Left ventricle myocardium inferior (tissue), 1 donor: ENCODE results near the gene PPARG. TPM values are rescaled to one million over a fixed set of nuclear protein-coding genes. Genes with fewer than 3 reads are reported as not detected.

Experiments
- DNase-seq: peaks from one replicate; pipeline ENCODE4 v3.0.0-alpha.2; 2020
- H3K27ac ChIP-seq: fragments of 200-600 bp; replicated peaks from 2 replicates; pipeline ENCODE4 v1.8.0; 2021
- H3K27me3 ChIP-seq: fragments of 200-600 bp; 2 replicates; pipeline ENCODE4 v1.8.0; 2021; ENCODE audit warnings: low read depth
- H3K36me3 ChIP-seq: fragments of 200-600 bp; 2 replicates; pipeline ENCODE4 v1.8.0; 2021
- H3K4me1 ChIP-seq: fragments of 200-600 bp; 2 replicates; pipeline ENCODE4 v1.8.0; 2021
- H3K4me3 ChIP-seq: fragments of 200-600 bp; 2 replicates; pipeline ENCODE4 v1.8.0; 2021; ENCODE audit warnings: mild to moderate bottlenecking, moderate library complexity
- H3K9me3 ChIP-seq: fragments of 200-600 bp; replicated peaks from 2 replicates; pipeline ENCODE4 v1.8.0; 2021
- intact Hi-C: fragments of 100-400 bp; cut with micrococcal nuclease; formaldehyde crosslinking; loops from one replicate; pipeline ENCODE4 v1.11.0; 2022
- total RNA-seq: library from RNA; stranded (reverse); fragmentation: NEBNext Ultra II Directional; extraction: Animal tissue kit (Norgen Biotek cat#: 25700); gene quantifications from one replicate; pipeline ENCODE4 v1.2.1, GENCODE V29; 2021
- TF ChIP-seq, protein P1 (sequence below): fragments of 200-600 bp; IDR thresholded peaks from 2 replicates; pipeline ENCODE4 v1.8.0; 2021; ENCODE audit warnings: antibody characterized with exemption, mild to moderate bottlenecking, borderline replicate concordance
- donor health status: DM: no; HTN: yes; CAD: no; lungs with severe emphysema.

The PPARG gene
- total RNA-seq, 1 donor from 2014 or later, result 15.6 TPM

DNA sequence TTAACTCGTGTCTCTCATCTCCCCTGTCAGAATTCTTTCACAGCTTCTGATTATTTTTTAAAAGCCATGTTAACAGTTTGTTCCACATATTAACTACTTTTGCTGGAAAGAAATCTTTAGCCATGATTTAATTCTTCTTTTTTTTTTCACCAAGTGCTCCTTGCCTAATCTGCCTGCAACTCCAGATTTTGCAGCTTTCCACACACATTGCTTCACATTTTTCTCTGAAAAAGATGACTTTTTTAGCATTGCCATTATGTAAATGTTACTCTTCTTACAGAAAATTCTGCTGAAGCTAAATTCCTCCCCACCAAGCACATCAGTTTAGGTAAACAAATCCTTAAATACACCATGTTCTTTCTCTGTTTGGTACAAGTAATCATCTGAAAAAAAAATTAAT lies 23.4 kb upstream of the PPARG start:
- no peak for DNase-seq
- TF ChIP-seq, protein P1, sequence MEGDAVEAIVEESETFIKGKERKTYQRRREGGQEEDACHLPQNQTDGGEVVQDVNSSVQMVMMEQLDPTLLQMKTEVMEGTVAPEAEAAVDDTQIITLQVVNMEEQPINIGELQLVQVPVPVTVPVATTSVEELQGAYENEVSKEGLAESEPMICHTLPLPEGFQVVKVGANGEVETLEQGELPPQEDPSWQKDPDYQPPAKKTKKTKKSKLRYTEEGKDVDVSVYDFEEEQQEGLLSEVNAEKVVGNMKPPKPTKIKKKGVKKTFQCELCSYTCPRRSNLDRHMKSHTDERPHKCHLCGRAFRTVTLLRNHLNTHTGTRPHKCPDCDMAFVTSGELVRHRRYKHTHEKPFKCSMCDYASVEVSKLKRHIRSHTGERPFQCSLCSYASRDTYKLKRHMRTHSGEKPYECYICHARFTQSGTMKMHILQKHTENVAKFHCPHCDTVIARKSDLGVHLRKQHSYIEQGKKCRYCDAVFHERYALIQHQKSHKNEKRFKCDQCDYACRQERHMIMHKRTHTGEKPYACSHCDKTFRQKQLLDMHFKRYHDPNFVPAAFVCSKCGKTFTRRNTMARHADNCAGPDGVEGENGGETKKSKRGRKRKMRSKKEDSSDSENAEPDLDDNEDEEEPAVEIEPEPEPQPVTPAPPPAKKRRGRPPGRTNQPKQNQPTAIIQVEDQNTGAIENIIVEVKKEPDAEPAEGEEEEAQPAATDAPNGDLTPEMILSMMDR, result no peak
- Histone ChIP-seq H3K27me3 (no peaks in the 10 kb centered on the region), H3K27ac (peak overlapping the region; percentile 4), H3K36me3 (no peaks in the 10 kb centered on the region), H3K4me3 (no peak overlapping the region), H3K9me3 (no peaks in the 10 kb centered on the region), H3K4me1 (peaks cover 17% of the 10 kb centered on the region)
- intact Hi-C loops, result no loop called here

DNA sequence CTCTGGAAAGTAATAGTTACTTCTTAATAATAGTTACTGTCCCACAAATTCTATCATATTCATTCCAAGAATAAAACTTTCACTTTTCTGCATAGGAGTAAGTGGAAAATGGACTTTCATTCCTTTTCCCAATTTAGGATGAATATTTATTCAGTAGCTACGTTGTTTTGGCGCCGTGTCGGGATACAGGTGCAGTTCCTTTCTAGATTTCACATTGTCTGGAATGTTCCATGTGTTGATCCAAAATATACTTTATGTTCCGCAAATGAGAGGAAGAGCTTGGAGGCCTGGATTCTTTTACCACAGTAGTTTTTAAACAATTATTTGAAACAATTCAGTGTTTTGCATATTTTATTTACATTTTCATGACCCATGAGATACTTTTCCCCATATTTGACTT lies 22.8 kb upstream of the PPARG start:
- intact Hi-C loops, result no loop called here
- H3K4me3 ChIP-seq, result no peak overlapping the region
- H3K36me3 ChIP-seq, result no peaks in the 10 kb centered on the region
- no peak overlapping the region for H3K27ac ChIP-seq
- H3K9me3 ChIP-seq, result no peaks in the 10 kb centered on the region
- TF ChIP-seq, protein P1, result no peak
- no peaks in the 10 kb centered on the region for H3K27me3 ChIP-seq
- peaks cover 17% of the 10 kb centered on the region for H3K4me1 ChIP-seq
- DNase-seq, result no peak

DNA sequence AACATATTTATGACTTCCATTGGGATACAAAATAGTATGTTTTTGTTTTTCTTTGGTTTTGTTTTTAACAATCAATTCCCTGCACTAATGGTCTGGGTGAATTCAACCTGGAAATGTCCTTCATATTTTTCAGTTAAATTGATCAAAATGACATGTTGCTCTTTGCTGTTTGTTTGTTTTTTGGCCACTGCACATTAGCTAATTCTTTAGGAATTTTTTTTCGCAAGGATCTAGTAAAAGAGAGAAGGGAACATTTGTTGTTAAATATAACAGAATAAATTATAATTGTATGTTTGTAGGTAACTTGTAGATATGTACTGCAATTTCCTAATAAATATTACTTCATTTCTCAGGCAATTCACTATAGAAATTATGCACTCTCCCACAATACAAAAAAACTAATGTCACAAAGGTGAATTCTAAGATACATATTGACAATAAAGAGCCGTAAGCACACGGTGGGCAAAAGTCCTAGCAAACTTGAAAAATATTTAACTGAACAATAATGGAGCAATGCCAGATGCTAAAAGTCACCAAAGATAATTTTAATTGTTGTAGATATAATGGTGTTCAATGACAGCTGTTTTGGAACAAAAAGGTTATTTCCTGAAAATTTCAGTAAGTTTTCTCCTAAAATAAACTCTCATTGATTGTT lies 21.4 kb upstream of the PPARG start:
- peaks cover 17% of the 10 kb centered on the region for H3K4me1 ChIP-seq
- H3K27ac ChIP-seq, result peak overlapping the region; percentile 32
- H3K36me3 ChIP-seq, result no peaks in the 10 kb centered on the region
- no peak overlapping the region for H3K4me3 ChIP-seq
- H3K9me3 ChIP-seq, result no peaks in the 10 kb centered on the region
- intact Hi-C loops, result no loop called here
- H3K27me3 ChIP-seq, result no peaks in the 10 kb centered on the region
- TF ChIP-seq, protein P1, result no peak
- no peak for DNase-seq

DNA sequence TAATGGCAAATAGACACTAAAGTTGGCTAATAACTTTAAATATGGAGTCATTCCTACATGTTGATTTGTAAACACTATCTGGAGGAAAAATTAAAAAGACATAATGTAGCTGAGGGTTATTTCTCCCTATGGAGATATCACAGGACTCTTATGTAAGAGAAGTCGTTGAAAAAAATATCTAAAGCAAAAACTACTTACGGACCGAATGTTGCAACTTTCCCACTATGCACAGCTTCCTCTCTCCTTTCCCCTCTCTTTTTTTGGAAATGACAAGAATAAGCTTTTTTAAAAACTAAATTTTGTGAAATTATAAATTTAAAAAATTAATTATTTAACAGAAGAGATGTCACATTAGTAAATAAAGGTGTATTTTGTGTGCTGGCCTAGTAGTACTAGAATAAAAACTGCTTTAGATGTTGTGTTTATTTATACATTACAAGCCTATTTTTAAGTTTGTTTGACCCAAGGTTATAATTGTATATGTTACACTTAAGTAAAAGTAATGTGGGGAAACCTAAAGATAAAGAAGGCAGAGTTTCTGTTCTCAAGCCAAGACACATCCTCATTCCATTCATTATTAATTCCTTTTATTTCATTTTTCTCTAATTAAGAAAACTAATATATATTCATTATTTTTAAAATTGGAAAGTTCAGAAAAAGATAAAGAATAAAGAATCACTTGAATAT lies 20.7 kb upstream of the PPARG start:
- no peak overlapping the region for H3K4me3 ChIP-seq
- no peaks in the 10 kb centered on the region for H3K27me3 ChIP-seq
- no peaks in the 10 kb centered on the region for H3K36me3 ChIP-seq
- TF ChIP-seq, protein P1, result no peak
- H3K27ac ChIP-seq, result peak overlapping the region; percentile 32
- H3K4me1 ChIP-seq, result peaks cover 17% of the 10 kb centered on the region
- intact Hi-C loops, result no loop called here
- H3K9me3 ChIP-seq, result no peaks in the 10 kb centered on the region
- no peak for DNase-seq

DNA sequence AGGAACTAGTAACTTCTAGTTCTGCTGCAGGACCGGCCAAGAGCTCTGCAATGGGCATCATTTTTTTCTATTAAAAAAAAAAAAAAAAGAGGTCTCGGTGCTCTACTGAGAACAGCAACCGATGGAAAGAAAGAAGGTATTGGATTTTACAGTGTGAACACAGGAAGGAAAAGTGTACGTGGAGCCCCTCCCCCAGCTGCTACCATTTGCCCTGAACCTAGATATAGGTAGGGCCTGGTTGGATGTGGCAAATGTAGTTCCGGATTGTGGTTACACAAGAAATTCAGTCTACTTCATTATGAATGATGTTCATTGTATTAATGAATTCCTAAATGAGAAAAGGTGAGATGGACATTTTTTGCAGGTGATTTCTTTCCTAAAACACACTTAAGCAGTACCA lies 17.9 kb upstream of the PPARG start:
- TF ChIP-seq, protein P1, result no peak
- no peak overlapping the region for H3K27ac ChIP-seq
- no peak for DNase-seq
- H3K36me3 ChIP-seq, result no peaks in the 10 kb centered on the region
- no peaks in the 10 kb centered on the region for H3K27me3 ChIP-seq
- peaks cover 10% of the 10 kb centered on the region for H3K4me1 ChIP-seq
- intact Hi-C loops, result no loop called here
- no peak overlapping the region for H3K4me3 ChIP-seq
- H3K9me3 ChIP-seq, result no peaks in the 10 kb centered on the region
